ENCODE results near the gene NKD2.

- no peak for TF ChIP-seq CTCF (IDR thresholded peaks at IDR 0.05)
- TF ChIP-seq POLR2A (IDR thresholded peaks at IDR 0.05) = no peak
These were observed 48.1 kb upstream of the NKD2 start for GRCh38 chr5:960551-960950.
